Epithelial cell of esophagus (primary cell): ENCODE measurements around the gene KLF13.
A peak's percentile ranks its signal among the peaks of the same experiment; 100 is the strongest.

Experiments
- DNase-seq: peaks from one replicate; pipeline ENCODE4 v3.0.0; 2010; ENCODE audit warnings: low read depth
- H3K4me3 ChIP-seq: 2 replicates; pipeline ENCODE4 v1.5.1; 2011; ENCODE audit warnings: mild to moderate bottlenecking, low read length, control low read depth
- TF ChIP-seq, protein P1 (sequence below): IDR thresholded peaks from 2 replicates; pipeline ENCODE4 v1.5.1; 2011; ENCODE audit warnings: low read depth, mild to moderate bottlenecking, low read length, control low read depth, inconsistent platforms; ENCODE audit not compliant: insufficient read depth; ENCODE audit errors: missing control alignments

The KLF13 gene

DNA sequence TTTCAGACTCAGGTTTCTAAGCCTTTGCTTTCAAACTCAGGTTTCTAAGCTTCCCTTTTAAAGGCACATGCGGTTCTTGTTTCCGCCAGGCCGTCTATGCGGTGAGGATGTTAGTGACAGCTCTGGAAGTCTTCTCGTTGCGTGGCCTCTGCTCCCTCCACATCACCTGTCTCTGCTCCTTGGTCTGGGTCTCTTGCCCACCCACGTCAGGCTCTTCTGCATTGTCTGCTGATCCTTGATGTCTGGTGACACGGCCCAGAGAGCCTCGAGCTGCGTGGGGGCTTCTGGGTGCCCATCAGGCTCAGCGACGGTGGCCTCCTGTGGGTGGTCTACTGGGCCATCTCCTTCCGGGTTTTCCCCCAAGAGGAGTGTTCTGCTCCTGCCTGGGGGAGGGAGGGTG, 30.5 kb downstream of the KLF13 start:
- DNase-seq = no peak
- TF ChIP-seq, protein P1, sequence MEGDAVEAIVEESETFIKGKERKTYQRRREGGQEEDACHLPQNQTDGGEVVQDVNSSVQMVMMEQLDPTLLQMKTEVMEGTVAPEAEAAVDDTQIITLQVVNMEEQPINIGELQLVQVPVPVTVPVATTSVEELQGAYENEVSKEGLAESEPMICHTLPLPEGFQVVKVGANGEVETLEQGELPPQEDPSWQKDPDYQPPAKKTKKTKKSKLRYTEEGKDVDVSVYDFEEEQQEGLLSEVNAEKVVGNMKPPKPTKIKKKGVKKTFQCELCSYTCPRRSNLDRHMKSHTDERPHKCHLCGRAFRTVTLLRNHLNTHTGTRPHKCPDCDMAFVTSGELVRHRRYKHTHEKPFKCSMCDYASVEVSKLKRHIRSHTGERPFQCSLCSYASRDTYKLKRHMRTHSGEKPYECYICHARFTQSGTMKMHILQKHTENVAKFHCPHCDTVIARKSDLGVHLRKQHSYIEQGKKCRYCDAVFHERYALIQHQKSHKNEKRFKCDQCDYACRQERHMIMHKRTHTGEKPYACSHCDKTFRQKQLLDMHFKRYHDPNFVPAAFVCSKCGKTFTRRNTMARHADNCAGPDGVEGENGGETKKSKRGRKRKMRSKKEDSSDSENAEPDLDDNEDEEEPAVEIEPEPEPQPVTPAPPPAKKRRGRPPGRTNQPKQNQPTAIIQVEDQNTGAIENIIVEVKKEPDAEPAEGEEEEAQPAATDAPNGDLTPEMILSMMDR = no peak
- no peak overlapping the region for H3K4me3 ChIP-seq

DNA sequence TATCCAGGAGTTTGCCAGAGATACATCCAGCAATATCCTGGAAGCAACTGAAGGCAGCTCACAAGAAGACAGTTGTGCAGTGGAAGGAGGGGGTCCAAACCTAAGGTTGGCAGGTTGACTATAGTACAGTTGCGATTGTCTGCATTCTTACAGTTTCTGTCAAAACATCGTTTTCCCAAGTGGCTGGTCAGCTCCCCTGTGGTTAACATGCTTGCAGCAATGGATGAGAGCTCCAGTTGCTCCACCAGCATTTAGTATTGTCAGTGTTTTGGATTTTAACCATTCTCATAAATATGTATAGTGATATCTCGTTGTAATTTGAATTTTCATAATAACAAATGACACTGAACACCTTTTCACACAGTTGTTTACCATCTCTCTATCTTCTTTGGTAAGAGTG, 31.5 kb downstream of the KLF13 start:
- TF ChIP-seq, protein P1 = no peak
- DNase-seq = no peak
- H3K4me3 ChIP-seq = no peak overlapping the region

DNA sequence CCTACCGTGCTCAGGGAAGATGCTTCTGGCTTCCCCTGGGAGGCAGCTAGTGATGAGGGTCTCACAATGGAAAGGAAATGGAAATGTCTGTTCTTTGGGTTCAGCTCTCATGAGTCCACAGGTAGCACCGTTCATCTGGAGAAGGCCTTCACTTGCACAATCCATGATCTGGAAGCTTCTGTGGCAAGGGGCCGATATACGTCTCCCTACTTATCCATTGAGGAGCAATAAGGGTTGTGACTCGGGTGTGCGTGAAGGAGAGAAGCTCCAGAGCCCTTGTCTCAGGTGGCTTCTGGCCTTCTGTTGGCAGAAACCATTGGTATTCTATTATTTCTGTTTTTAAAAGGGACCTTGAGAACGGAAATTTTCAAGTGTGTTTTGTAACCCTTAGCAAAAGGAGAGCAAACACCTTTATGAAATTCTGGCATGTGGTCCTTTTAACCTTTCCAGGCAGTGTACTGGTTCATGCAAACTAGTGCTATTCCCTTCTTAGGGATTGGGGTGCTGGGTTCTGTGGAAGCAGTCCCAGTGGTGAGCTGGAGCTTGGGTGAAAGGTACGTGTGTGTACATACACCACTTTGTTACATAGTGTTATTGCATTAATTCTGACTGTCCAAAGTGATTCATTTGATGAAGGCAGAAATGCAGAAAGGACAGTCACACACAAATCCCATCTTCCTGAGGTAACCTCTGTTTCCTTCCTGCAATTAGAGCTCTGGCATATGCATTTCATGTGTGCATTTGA, 32.5 kb downstream of the KLF13 start:
- DNase-seq = peak; percentile 56
- TF ChIP-seq, protein P1 = no peak
- H3K4me3 ChIP-seq = no peak overlapping the region

DNA sequence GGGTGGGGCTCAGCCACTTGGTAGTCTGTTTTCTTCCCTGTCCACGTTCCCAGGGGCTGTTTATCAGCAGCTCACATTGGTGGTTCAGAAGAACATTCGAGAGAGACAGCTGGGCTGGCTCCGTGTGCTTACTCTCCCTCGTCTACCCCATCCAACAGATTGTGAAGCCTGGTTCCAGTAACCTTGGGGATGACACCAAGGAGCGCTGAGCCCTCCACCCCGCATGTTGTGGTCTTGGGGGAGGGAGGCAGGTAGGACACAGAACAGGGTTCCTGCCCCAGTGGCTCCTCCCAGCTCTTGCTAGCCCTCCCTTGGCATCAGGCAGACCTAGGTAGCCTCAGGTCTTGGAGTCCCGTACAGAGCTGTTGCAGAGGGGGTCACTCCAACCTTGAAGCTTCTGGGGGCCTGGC, 33.1 kb downstream of the KLF13 start:
- TF ChIP-seq, protein P1 = no peak
- H3K4me3 ChIP-seq = no peak overlapping the region
- DNase-seq = no peak

DNA sequence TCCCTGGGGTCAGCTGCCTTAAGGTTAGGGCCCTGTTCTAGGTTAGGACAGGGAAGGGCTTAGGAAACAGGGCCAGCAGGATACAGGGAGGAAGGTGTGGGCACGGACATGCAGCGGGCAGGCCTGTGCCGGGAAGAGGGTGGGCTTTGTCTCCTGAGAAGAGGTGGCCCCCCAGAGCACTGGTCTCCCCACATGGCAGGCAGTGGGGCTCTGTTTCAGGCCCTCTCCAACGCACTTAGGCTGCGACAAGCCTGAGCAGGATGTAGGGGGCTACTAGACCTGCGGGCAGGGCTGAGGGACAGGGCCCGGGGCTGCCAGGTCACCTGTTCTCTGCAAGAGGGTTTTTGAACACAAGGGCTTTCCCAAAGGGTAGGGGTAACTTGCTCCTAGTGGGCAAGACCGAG, 33.5 kb downstream of the KLF13 start:
- DNase-seq = no peak
- no peak overlapping the region for H3K4me3 ChIP-seq
- TF ChIP-seq, protein P1 = no peak

DNA sequence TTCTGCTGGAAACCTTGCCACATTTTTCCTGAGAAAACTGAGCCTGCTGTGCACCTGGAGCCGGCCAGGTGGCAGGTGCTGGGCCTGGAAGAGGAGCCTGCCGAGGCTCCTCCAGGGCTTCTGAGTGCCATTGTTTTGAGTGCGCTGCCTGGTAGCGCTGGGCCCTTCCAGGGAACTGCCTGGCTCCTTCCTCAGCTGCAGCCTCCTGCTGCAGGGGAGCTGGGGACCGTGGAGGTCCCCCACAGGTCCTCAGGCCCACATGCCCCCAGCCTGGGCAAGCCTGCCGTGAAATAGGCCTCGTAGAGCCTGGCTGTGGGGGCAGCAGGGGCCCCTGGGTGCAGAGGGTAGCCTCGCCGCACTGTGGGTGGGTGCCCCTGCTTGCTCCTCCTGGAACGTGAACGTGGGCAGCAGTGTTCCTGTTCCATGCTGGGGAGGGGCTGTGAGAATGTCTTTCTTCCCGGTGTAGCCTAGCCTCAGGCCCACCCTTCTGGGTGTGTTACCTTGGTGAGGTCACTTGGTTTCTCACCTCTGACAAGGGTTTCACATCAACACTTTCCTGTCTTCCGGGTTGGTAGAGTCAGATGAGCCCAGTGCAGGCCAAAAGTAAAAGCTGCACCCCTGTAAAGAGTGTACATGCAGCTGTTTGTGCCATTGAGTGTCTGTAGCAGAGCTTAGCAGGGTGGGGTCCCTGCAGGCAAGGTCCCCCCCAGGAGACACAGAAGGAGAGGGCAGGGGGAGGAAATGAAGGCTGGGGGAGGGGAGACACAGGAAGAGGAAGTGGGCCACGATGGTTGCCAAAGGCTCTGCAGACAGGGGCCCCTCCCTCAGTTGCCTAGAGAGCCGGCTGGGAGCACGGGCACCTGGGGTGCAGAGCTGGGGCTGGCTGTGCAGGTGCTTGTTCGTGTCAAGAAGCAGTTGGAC, 34.5 kb downstream of the KLF13 start:
- TF ChIP-seq, protein P1 = peak; percentile 23
- H3K4me3 ChIP-seq = no peak overlapping the region
- peak; percentile 33 for DNase-seq
